GM18519 (cell line): ENCODE data around the gene C10orf71.

Source experiments
- ATAC-seq: cut with Tn5 transposase; IDR thresholded peaks from one replicate; pipeline ENCODE4 v1.9.1; 2021; ENCODE audit warnings: mild to moderate bottlenecking, moderate library complexity; ENCODE audit not compliant: unreplicated experiment, low FRiP score

Gene C10orf71

DNA sequence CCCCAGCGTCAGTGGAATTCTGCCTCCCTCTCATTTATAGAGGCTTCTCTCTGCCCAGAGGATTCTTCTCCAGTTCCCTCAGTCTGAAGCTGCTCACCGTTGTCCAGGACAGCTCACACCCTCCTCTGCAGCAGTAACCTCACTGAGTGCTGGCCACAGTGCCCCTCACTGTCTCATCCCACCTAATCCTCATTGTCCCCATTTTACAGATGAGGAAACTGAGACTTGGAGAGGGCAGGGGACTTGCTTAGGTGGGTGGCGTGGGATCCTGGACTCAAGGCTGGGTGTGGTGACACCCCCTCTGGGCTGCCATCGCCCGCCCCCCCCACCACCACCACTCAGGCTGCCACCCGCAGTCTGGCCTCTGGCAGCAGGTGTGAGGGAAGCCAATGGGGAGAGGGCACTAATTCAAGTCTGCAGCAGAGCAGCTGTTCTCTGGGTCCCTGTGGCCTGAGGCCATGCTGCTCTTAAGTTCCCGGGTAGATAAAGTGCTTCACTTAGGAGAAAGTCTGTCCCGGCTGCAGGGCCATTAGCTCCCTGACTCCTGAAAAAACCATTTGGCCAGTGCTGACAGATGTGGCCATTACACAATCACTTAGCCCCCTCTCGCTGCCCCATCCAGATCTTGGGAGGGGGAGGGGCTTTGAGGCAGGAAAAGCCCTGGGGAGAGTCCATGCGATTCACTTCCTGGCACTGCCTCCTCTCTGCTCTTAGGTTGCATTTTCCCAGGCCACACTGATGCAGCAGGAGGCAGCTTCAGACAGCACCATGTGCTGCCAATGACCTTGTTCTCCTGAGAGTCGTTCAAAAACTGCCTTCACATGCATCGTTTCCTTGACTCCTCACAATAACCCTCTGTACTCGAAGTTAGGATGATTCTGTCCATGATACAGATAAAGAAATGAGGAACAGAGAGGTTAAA lies 60.6 kb downstream of the C10orf71 start:
- ATAC-seq, result no peak

DNA sequence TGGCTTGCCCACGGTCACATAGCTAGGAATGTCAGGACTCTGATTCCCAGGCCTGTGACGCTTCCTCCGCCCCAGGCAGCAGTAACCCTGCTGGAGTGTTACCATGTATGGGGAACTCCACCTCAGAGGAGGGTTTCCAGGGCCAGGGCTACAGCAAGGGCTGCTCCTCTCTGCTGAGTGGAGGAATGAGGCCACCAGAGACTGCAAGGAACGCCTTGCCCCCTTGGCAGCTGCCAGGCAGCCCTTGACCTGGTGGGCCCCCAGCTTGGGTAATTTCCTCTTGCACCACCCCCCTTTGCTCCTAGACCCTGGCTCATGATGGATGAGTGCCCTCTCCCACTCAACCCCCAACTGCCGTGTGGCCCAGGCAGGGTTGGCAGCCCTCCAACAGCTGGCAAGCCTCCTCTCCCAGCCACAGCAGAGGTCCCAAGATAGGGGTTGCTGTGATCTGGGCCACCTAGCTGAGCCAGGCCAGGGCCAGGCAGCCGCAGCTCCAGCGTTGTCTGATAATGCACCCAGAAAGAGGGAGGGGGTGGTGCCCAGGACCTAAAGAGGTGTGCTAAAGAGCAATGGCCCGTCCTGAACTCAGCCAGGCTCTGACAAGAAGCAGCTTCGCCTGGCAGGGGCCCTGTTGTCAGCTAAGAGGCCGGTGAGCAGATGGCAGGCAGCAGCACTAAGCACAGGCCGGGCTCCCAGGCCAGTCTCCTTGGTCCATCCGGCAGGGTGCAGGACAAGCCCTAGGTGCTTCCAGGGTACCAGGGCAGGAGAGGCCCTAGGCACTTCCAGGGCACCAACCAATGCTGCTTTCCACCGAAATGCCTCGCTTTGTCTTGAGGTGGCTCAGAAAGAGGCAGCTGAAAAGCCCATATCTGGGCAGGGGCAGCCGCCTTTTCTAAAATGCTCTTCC lies 61.6 kb downstream of the C10orf71 start:
- ATAC-seq, result no peak

DNA sequence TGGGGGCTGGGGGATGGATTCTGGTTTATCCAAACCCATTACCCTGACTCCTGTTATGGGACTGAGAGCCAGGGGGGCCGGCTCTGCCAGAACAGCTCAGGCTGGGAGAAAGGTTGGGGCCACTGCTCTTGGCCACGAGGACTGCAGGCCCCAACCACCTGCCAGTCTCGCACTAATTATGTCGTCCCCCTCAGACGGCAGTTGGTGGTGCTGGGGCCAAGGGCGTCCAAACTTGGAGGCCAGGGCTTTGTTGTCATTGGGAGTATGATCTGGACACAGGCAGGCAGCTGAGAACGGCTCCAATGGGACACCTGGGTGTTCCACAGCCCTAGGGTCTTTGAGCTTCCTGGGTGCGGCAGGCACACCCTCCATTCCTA lies 62.2 kb downstream of the C10orf71 start:
- ATAC-seq, result no peak

DNA sequence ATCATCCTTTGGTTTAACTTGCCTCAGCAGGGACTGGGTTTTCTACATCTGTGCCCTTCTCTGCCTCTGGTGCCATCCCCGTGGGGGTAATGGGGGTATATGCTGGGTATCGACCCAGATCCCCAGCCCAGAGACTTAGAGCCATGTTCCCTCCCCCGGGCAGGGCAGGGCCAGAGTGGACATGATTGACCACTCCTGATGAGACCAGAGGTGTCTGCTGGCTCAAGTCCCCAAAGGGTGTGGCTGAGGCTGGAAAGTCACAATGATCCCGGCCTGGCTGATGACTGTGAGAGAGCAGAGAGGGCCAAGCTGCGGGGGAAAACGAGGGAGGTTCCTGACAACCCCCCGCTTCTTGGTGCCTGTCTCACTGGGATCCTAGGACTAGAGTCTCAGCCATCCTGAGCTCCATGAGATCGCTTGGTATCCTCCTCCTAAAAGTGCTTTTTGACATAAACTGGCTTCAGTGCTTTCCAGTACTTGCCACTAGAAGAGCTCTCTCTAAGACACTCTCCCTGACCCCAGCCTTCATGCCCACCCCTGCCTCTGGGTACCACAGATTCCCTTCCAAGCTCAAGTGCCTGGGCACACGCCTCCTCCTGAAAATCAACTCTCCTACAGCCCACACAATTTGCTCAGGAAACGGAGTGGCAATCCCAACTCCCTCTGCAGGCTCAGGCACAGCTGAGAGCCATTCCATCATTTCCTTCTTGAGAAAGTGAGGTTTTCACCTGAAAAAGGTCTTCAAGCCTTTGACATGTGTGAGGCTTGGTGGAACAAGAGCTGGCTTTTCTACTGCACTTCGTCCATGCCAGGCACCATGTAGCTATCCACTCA lies 63.0 kb downstream of the C10orf71 start:
- no peak for ATAC-seq

DNA sequence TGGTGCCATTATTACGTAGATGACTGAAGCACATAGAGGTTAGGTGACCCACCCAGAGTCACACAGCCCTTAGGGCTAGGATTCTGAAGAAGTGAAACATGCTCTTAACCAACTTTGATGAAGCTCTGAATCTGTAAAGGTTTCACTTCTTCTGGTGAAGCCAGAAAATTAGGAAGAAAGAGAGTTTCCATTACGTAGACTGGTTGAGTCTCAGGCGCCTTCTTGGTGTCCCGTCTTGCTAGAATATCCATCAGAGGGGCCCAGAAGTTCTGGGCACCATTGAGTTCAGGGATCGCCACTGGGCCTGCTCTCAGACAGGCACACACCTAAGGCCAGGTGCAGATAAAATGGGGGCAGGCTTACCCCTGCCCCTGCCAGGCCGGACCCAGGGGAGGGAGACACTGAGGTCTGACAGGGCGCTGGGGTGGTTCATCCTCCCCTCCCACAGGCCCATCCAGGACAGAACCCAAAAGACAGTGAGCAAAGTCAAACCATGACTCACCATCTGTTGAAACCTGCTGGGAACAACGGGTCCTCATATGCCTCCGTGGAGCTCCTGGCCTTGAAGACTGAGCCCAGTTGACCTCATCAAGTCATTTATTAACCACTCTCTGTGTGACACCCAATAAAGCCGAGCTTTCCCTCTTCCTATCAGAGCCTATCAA lies 63.8 kb downstream of the C10orf71 start:
- peak; percentile 90 for ATAC-seq

DNA sequence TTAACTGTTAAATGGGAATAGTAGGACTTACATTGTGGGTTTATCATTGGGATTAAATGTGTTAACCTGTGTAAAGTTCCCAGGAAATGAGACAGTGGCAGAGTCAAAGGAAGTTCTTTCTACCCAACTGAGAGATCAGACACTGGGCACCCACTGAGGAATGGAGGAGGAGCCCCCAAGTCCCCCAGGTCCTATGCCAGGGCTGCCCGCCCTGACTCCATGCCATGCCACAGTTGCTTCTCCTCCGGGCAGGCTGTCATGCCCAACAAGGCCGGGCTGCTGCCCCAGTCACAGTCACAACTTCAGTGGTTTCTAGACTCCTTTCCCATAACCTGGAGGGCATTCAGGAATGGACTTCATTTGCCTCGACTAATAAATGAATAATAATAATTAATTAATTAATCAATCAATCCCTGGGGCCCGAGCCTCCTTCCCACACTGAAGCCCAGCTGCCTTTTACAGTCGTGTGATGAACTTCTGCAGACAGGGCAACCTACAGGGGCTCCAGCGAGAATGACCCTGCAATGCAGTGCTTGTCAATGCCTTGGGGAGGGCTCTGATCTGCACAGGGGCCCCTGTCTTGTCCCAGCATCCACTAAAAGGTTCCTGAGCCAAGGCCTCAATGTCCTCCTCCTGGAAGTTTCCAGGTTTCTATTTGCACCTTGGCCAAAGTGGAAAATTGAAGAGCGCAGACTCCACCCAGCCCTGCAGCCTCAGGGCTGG lies 64.5 kb downstream of the C10orf71 start:
- ATAC-seq, result no peak

DNA sequence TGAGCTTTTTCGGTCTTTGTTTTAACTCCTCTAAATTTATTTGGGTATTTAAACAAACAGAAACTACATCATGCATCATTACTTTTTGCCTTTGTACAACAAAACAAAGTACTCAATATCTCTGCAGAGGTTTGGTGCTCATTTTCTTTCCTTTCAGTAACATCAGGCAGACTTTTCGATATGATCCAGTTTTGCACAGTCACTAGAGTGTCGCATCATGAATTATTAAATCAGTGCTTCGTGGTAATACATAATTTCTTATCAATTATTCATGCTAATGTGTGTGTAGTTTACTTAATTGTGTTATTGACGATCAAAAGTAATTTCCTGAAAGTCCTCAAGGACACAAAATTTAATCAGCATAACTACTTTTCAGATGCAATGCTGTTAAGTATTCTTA lies 65.1 kb downstream of the C10orf71 start:
- no peak for ATAC-seq

DNA sequence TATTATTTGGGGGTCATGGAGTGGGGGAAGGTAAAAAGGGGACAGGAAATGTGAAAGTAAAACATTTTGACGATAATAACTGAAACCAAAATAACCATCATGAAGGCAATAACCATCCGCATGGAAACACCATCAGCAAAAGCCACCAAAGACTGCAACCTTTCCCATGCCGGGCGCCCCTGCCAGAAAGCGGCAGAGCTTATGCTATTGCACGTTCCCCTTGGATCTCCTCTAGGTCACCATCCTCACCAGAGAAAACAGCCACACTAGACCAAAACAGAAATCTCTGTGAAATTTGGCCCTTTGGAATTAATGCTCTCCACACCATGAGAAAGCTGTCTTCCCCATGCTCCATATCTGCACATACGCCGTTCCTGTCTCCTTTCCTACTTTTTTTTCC lies 65.8 kb downstream of the C10orf71 start:
- no peak for ATAC-seq

DNA sequence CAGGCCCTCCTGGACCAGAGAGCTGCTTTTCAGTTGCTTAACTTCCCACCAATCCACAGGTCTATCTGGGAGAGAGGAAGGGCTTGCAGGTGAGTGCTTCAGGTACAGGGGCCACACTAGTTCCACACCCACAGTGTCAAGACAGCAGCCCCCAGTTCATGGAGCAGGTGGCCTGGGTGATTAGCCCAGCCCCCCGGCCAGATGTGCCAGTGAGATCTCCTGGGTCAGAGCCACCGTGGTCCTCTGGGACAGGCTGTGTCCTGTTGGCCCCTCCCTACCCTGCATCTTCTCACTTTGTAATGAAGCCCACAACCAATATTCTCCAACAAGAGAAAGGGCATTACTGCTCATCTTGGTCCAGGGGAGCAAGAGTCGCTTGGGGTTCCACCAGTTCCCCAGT lies 66.3 kb downstream of the C10orf71 start:
- no peak for ATAC-seq

DNA sequence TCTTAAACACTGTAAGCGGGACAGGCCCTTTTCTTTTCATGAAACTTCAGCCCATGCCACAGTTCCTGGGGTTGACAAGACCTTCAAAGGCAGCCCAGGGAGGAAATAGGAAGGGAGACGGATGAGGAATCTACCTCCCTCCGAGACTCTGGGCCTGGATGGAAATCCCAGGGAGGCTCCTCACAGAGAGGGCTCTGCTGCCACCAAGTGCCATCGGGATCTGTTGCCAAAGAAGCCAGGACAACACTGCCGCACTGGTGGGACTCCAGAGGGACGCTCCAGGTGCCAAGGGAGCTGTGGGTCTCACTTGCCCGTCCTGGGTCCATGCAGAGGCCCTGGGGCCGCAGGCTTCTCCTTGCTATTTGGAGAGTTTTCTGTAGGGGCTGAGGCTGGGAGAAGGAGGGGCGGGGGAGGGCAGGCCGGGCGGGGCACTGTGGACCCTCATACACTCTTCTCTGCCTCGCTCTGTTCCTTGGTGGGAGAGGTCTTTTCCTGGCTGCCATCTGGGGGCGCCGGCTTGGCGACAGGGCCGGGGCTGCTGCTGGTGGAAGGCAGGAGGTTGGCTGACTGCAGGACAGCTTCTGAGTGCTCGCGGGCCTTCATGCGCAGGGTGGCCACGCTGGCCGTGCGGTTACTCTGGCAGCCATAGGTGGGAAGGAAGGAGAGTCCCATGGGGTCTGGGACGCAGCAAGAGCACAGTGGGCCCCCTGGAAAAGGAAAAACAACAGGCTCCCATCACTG lies 66.9 kb downstream of the C10orf71 start:
- ATAC-seq, result no peak

DNA sequence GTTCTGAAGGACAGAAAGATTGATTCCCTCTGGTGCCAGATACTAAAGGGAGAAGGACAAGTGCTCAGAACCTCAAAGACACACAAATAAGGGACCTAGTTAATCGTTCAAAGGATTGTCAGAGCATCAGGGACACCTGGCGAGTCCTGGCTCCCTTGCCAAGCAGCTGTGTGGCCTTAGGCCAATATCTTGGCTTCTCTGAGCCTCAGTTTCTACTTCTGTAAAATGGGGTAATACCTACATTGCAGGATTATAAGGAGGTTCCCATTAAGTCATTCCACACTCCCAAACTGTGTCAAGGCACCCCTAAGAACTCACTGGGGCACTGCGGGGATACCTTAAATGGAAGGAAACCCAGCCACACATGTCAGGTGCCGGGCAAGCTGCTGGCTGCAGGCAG lies 67.5 kb downstream of the C10orf71 start:
- no peak for ATAC-seq

DNA sequence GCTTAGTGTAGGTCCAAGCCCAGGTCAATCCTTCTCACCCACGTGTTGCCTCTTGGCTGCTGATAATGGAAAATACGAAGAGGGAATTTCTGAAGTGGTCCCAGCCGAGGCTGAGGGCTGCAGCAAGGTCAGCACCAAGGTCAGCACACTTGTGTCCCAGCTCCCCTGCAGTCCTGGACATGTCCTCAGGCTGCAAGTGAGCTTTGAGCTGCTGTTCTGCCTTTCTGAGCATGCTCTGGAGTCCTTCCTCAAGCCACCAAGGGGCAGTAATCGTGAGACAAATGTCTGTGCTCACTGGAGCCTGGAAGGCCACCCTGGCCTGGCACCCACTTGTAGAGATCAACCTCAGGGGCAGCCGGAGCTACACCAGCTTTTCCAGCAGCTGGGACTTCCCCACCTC lies 68.6 kb downstream of the C10orf71 start:
- ATAC-seq, result no peak

DNA sequence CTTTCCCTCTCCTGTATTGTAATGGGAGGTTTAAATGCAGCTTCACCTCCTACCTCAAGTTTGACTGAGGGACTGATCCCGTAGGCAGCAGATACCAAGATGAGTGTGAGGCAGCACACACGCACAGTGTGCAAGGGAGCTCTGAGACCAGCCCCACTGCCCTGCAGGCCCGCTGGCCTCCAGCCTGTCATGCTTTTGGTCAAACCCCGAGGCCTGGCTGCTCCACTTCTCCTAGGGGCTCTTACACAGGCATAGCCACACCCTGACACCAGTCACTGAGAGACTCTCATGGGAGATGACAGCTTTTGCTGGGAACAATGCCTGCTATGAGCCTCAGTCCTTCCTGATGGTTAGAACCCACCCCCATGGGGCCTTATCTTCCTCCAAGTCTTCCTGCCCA lies 69.3 kb downstream of the C10orf71 start:
- ATAC-seq, result no peak

DNA sequence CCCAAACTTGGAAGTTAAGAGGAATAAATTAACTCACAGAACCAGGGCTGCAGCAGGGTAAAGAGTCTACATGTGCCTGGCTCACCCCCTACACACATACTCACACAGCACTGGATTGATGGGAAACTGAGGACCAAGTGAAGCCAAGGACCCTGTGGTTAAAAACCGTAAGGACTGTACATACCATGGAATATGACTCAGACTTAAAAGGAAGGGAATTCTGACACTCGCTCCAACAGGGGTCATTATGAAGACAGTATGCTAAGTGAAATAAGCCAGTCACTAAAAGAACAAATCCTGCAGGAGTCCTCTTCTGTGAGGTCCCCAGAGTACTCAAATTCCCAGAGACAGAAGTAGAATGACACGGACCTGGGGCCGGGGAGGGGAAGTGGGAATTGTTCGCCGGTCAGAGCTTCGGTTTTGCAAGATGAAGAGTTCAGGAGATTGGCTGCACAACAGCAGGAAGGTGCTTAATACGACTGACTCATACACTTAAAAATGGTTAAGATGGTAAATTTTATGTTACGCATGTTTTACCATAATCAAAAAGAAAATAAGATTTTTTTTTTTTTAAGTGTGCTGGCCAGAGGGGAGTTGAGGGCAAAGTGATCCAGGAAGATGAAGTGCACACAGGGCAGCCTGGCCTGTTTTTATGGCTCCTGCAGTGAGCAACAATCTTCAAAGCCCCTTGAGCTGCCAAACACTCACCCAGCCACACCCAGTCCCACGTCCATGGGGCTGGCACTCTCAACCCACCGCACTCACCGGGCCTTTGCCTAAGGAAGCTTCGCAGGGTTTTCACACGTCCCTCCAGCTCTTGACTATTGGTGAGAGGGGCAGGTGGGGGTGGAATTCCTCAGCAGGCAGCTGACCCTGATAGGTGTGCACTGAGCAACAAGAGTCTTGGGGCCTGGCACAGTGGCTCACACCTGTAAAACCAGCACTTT lies 70.5 kb downstream of the C10orf71 start:
- no peak for ATAC-seq

DNA sequence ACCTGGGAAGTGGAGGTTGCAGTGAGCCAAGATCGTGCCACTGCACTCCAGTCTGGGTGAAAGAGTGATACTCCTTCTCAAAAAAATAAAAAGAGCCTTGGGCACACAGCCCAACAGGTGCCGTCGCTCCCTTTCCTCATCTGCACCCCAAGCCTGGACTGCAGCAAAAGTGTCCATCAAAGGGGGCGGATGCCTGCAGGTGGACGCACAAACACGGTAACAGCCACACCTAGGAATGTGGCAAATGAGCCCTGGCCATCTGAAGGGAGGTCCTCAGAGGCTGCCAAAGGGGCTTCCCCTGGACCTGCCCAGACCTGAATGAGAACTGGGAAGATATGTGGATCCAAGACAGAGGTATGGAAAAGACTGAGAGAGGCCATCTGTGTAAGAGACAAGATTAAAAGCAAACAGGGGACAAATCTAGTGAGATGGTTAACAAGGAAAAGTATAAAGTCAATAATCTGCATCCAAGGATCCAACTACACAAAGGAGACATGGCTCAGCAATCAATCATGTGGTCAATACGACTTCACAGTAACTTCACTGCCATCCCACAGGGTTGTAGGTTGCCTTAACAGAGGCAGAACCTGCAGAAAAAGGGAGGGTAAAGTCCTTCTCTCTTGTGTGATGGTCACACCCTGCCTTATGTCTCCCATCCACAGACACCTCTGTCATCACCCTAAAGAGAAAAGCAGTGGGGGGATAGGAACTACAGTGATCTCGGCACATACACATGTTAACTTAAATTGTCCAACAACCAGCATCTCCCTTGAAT lies 71.5 kb downstream of the C10orf71 start:
- no peak for ATAC-seq

DNA sequence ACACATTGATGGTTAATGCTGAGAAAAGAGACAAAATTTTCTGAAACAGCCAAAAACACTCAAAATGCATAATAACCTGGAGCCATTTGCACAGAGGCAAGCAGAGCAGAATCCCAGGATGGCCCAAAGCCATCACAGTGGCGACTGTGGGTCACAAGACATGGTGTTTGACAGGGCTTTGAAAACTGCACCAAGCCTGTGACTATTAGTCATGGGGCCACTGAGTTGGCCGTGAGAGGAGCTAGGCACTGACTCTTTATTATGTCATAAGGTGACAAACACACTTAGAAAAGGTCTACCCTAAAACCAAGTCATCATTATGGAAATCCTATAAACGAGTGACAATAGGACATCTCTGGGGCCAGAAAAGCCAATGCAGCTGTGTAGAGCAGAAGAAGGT lies 73.0 kb downstream of the C10orf71 start:
- ATAC-seq, result no peak

DNA sequence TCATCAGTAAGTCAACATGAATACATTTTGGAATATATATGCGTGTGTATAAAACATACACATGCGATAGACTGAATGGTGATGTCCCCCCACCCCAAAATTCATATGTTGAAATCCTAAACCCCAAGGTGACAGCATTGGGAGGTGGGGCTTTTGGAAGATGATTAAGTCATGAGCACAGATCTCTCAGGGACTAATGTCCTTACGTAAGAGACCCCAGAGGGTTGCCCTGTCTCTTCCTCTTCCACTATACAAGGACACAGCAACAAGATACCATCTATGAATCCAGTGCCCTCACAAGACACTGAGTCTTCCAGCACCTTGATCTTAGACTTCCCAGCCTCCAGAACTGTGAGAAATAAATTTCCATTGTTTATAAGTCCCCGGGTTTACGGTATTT lies 74.4 kb downstream of the C10orf71 start:
- no peak for ATAC-seq
